GM12865 (cell line): ENCODE results near the gene USP24.

Experiments
- DNase-seq: peaks from one replicate; pipeline ENCODE4 v3.0.0; 2010; ENCODE audit warnings: low read depth
- H3K4me3 ChIP-seq: 2 replicates; pipeline ENCODE4 v1.5.1; 2011; ENCODE audit warnings: mild to moderate bottlenecking, low read depth, low read length, control low read depth
- TF ChIP-seq, protein P1 (sequence below): IDR thresholded peaks from 2 replicates; pipeline ENCODE4 v1.5.1; 2011; ENCODE audit warnings: low read length, control low read depth, low read depth, inconsistent platforms; ENCODE audit not compliant: insufficient read depth; ENCODE audit errors: missing control alignments

Gene USP24

GRCh38 chr1:55051621-55052020 is 163.5 kb downstream of the USP24 start:
- TF ChIP-seq, protein P1, sequence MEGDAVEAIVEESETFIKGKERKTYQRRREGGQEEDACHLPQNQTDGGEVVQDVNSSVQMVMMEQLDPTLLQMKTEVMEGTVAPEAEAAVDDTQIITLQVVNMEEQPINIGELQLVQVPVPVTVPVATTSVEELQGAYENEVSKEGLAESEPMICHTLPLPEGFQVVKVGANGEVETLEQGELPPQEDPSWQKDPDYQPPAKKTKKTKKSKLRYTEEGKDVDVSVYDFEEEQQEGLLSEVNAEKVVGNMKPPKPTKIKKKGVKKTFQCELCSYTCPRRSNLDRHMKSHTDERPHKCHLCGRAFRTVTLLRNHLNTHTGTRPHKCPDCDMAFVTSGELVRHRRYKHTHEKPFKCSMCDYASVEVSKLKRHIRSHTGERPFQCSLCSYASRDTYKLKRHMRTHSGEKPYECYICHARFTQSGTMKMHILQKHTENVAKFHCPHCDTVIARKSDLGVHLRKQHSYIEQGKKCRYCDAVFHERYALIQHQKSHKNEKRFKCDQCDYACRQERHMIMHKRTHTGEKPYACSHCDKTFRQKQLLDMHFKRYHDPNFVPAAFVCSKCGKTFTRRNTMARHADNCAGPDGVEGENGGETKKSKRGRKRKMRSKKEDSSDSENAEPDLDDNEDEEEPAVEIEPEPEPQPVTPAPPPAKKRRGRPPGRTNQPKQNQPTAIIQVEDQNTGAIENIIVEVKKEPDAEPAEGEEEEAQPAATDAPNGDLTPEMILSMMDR: no peak
- H3K4me3 ChIP-seq: no peak overlapping the region
- no peak for DNase-seq

GRCh38 chr1:55051169-55051568 is 164.0 kb downstream of the USP24 start:
- DNase-seq: no peak
- TF ChIP-seq, protein P1: no peak
- H3K4me3 ChIP-seq: no peak overlapping the region

GRCh38 chr1:55050283-55050682 is 164.9 kb downstream of the USP24 start:
- TF ChIP-seq, protein P1: no peak
- H3K4me3 ChIP-seq: no peak overlapping the region
- DNase-seq: no peak

DNA sequence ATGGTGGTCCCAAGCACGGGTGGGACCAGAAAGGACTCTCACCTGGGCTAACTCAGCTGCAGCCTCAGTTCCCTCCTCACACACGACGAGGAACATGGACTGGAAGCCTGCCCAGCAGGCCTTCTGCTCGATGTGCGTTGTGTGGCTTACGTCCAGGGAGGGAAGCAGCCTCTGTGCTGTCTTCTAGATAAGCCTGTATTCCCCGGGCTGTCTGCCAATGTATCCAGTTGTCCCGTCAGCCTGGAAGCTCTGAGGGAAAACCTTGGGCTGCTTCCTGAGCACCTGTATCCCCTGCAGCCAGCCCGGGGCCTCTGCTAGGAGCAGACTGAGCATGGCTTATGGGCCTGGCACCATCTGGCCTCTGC is 165.3 kb downstream of the USP24 start:
- TF ChIP-seq, protein P1: no peak
- no peak for DNase-seq

DNA sequence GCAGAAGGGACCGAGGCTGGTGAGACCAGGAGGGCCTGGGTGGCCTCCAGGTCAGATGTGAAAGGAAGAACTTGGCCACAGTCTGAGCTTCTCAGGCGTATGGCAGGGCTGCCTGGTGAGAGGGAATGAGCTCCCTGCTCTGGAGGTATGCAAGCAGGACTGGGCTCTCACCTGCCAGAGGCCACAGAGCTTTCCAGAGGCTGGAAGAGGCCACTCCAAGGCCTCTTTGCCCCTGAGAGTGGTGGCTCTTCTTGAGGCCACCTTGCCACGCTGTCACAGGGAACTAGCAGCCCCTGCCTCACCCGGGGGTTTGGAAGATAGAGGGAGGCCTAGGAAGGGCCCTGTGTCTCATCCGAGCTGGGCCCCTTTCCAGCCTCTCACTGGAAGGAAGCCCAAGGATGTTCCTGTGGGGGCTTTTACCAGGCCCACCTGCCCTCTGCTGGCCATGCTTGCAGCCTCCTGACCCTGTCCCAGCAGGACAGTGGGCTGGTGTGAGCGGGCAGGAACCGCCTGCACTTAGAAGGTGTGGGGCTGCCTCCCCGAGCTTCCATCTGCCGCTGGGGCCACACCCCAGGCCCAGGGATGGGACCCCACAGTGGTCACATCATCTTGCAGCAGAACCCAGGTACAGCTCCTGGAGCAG is 165.8 kb downstream of the USP24 start:
- H3K4me3 ChIP-seq: no peak overlapping the region
- no peak for DNase-seq
- TF ChIP-seq, protein P1: no peak

More for the DNA sequence above, 165.3 kb downstream of the USP24 start:
- no peak overlapping the region for H3K4me3 ChIP-seq

DNA sequence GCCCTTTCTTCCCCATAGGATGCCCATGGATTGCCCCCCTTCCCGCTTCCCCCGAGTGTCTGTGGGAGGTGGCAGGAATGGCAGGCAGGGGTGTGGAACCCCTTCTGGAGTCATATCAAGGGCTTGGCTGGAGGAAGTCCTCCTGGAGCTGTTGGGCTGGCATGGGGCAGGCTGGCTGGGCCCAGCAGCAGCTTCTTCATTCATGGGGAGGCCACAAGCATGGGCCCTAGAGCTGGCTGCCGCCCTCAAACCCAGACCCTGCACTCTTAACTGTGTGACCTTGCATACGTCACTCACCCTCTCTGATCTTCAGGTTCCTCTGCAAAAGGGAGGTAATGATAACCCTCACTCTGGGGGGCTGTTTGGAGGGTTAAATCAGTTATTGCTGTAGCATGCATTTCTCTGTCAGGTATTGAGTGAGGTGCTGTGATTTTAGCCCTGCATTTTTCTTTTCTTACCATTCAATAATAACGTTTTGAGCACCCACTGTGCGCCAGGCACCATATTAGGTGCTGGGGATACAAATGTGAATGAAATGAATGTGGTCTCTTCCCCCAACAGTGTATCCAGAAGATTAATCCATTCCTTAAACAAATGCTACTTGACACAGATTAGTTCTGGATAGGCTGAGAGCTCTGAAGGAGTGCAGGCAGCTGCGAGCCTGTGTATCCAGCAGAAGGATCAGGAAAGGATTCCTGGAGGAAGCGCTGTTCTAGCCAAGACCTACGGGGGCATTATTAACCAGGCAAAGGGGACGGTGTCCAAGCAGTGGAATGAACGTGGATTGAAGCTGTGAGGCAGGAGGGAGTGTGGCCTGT is 166.5 kb downstream of the USP24 start:
- no peak for DNase-seq
- no peak overlapping the region for H3K4me3 ChIP-seq
- TF ChIP-seq, protein P1: no peak
